ENCODE results near the gene IBSP. TPM values are rescaled to one million over a fixed set of nuclear protein-coding genes. Genes with fewer than 3 reads are reported as not detected.

The IBSP gene
- total RNA-seq, 4 donors from 2014 or later = not detected

- DNase-seq = no peak
- no peak for TF ChIP-seq POLR2A (IDR thresholded peaks at IDR 0.05)
- TF ChIP-seq CTCF (IDR thresholded peaks at IDR 0.05) = no peak
- H3K36me3 ChIP-seq = no peaks in the 10 kb centered on the region
- peaks cover 0 to 7% (median 0%) of the 10 kb centered on the region in 3 donors for H3K4me1 ChIP-seq
- WGBS, 2 donors = 54 to 68% methylated on average over 4 of the region's 4 CpGs
- intact Hi-C loops (cut with DNase I) = no loop called here
- H3K27me3 ChIP-seq = no peaks in the 10 kb centered on the region
- H3K4me3 ChIP-seq = no peak overlapping the region
- no peak overlapping the region for H3K27ac ChIP-seq
- H3K9me3 ChIP-seq = no peaks in the 10 kb centered on the region
Observed at GRCh38 chr4:87823200-87823599, 23.8 kb downstream of the IBSP start.

- no peak for TF ChIP-seq CTCF (IDR thresholded peaks at IDR 0.05)
- TF ChIP-seq POLR2A (IDR thresholded peaks at IDR 0.05) = no peak
- Histone ChIP-seq H3K36me3 (no peaks in the 10 kb centered on the region), H3K4me1 (peaks cover 0 to 7% (median 0%) of the 10 kb centered on the region in 3 donors), H3K27ac (no peak overlapping the region), H3K4me3 (no peak overlapping the region), H3K9me3 (no peaks in the 10 kb centered on the region), H3K27me3 (no peaks in the 10 kb centered on the region)
- intact Hi-C loops (cut with DNase I) = no loop called here
- 38 to 67% methylated on average over 1 of the region's 1 CpG for WGBS, 2 donors
- DNase-seq = no peak
Observed at GRCh38 chr4:87823724-87824123, 24.4 kb downstream of the IBSP start.

DNA sequence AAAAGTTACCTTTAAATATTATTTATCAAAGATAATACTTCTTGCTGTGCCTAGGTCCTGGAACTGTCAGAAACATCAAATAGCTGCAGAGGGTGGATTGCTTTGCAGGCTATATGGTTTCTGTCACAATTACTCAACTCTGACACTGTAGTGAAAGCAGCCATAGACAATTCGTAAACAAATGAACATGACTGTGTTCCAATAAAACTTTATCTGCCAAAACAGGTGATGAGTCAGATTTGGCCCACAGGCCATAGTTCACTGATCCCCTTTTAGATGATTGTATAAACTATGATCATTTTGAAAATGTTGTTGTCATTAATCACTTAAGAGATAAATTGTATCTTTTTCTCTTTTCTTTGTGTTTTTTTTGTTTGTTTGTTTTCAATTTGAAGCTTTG, 25.0 kb downstream of the IBSP start:
- no peaks in the 10 kb centered on the region for H3K9me3 ChIP-seq
- intact Hi-C loops (cut with DNase I) = no loop called here
- TF ChIP-seq POLR2A (IDR thresholded peaks at IDR 0.05) (no peak), CTCF (IDR thresholded peaks at IDR 0.05) (no peak)
- 28 to 52% methylated on average over 1 of the region's 1 CpG for WGBS, 2 donors
- H3K4me1 ChIP-seq = peaks cover 0 to 3% (median 0%) of the 10 kb centered on the region in 3 donors
- H3K4me3 ChIP-seq = no peak overlapping the region
- no peak overlapping the region for H3K27ac ChIP-seq
- no peaks in the 10 kb centered on the region for H3K27me3 ChIP-seq
- DNase-seq = no peak
- H3K36me3 ChIP-seq = no peaks in the 10 kb centered on the region

- TF ChIP-seq CTCF (IDR thresholded peaks at IDR 0.05) (no peak), POLR2A (IDR thresholded peaks at IDR 0.05) (no peak)
- 91 to 94% methylated on average over 2 of the region's 2 CpGs for WGBS, 2 donors
- intact Hi-C loops (cut with DNase I) = no loop called here
Observed at GRCh38 chr4:87832669-87833068, 33.3 kb downstream of the IBSP start, which contains the start of gene MEPE. TSS of gene MEPE (plus strand) at chr4:87832969. CDS start at chr4:87834715, 1,746 bp downstream.

DNA sequence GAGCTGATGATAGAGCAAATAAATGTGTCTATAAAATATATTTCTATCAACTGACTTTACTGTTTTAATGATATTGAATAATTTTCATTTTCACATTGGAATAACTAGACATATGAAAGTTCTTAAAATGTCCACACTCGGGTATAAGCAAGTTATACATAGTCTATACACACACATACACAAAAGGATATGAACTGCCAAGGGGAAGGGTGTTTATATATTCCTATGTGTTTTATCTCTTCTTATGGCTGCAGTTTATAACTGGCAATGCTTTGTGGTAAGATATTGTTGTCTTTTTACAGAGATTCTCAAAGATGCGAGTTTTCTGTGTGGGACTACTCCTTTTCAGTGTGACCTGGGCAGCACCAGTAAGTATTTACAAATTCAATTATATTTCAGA, 35.0 kb downstream of the IBSP start:
- Histone ChIP-seq H3K27ac (no peak overlapping the region), H3K9me3 (no peaks in the 10 kb centered on the region), H3K36me3 (no peaks in the 10 kb centered on the region), H3K4me1 (peaks cover 0 to 6% (median 0%) of the 10 kb centered on the region in 3 donors), H3K4me3 (no peak overlapping the region), H3K27me3 (no peaks in the 10 kb centered on the region)
- TF ChIP-seq POLR2A (IDR thresholded peaks at IDR 0.05) (no peak), CTCF (IDR thresholded peaks at IDR 0.05) (no peak)
- intact Hi-C loops (cut with DNase I) = no loop called here
- 76% methylated on average over 2 of the region's 2 CpGs for WGBS, 2 donors
- DNase-seq = no peak

More at GRCh38 chr4:87832669-87833068, 33.3 kb downstream of the IBSP start, which contains the start of gene MEPE:
- no peak within 1 kb of the TSS for H3K4me3 ChIP-seq
- no peak for DNase-seq
- no peaks in the 10 kb centered on the region for H3K36me3 ChIP-seq
- H3K27me3 ChIP-seq = no peaks in the 10 kb centered on the region
- H3K27ac ChIP-seq = no peak within 1 kb of the TSS
- no peaks in the 10 kb centered on the region for H3K4me1 ChIP-seq
- no peaks in the 10 kb centered on the region for H3K9me3 ChIP-seq
